Measurements from ENCODE around the gene CRYL1.

DNA sequence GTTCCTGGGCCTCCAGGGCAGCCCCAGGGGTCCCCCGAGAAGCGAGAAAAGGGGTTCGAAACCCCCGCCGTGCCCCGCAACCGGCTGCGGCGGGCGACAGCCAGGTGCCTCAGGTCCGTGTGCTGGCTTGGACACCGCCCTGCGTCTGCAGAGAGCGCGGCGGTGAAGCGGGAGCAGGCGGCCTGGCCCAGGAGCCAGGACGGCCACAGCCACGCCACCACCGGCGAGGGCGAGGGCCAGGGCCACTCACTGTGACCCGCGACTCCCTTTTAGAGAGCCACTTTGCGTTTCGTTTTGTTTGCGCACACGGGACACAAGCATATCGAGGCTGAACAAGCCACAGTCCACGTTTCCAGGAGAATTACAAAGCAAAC, 110.4 kb downstream of the CRYL1 start:
- TF ChIP-seq, protein P1, sequence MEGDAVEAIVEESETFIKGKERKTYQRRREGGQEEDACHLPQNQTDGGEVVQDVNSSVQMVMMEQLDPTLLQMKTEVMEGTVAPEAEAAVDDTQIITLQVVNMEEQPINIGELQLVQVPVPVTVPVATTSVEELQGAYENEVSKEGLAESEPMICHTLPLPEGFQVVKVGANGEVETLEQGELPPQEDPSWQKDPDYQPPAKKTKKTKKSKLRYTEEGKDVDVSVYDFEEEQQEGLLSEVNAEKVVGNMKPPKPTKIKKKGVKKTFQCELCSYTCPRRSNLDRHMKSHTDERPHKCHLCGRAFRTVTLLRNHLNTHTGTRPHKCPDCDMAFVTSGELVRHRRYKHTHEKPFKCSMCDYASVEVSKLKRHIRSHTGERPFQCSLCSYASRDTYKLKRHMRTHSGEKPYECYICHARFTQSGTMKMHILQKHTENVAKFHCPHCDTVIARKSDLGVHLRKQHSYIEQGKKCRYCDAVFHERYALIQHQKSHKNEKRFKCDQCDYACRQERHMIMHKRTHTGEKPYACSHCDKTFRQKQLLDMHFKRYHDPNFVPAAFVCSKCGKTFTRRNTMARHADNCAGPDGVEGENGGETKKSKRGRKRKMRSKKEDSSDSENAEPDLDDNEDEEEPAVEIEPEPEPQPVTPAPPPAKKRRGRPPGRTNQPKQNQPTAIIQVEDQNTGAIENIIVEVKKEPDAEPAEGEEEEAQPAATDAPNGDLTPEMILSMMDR (conservative IDR thresholded peaks at IDR 0.05) = no peak
- no peak for TF ChIP-seq ZFX (IDR thresholded peaks at IDR 0.05)

Measured in C4-2B (cell line).